Measurements from ENCODE around the gene MYO3B. TPM values are rescaled to one million over a fixed set of nuclear protein-coding genes. Genes with fewer than 3 reads are reported as not detected.

MYO3B gene
- total RNA-seq, 1 donor from 2014 or later = 0.05 TPM

DNA sequence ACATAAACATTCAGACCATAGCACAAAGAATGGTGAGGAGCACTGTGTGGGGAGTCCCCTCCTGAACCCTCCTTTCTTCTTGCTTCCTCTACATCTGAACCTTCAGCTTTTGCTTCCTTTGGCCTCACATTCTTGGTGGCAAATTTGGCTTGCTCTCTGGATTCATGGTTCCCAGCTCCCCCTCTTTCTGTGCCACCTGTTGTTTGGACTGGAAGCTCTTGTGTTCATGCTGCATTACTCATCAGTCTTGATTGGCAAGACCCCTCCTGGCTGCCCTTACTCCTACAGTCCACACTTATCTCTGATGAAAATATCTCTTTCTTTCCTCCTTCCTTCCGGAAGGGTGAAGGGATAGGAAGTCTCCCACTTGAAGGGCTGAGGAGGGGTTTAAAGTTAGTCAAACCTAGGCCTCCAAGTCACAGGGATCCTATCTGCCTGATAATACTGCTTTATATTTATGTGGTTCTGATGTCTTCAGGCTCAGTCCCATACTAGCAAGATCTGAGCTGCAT is 70.0 kb downstream of the MYO3B start:
- TF ChIP-seq, protein P1, sequence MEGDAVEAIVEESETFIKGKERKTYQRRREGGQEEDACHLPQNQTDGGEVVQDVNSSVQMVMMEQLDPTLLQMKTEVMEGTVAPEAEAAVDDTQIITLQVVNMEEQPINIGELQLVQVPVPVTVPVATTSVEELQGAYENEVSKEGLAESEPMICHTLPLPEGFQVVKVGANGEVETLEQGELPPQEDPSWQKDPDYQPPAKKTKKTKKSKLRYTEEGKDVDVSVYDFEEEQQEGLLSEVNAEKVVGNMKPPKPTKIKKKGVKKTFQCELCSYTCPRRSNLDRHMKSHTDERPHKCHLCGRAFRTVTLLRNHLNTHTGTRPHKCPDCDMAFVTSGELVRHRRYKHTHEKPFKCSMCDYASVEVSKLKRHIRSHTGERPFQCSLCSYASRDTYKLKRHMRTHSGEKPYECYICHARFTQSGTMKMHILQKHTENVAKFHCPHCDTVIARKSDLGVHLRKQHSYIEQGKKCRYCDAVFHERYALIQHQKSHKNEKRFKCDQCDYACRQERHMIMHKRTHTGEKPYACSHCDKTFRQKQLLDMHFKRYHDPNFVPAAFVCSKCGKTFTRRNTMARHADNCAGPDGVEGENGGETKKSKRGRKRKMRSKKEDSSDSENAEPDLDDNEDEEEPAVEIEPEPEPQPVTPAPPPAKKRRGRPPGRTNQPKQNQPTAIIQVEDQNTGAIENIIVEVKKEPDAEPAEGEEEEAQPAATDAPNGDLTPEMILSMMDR (IDR thresholded peaks at IDR 0.05; ENCODE audit: borderline replicate concordance) = no peak
- H3K36me3 ChIP-seq = no peaks in the 10 kb centered on the region
- peaks cover 36% of the 10 kb centered on the region for H3K27me3 ChIP-seq (ENCODE audit: low read depth)
- intact Hi-C loops (cut with micrococcal nuclease) = no loop called here
- no peak overlapping the region for H3K27ac ChIP-seq (replicated peaks)
- H3K4me1 ChIP-seq = no peaks in the 10 kb centered on the region
- no peak overlapping the region for H3K4me3 ChIP-seq
- DNase-seq = no peak
- no peaks in the 10 kb centered on the region for H3K9me3 ChIP-seq (replicated peaks)

DNA sequence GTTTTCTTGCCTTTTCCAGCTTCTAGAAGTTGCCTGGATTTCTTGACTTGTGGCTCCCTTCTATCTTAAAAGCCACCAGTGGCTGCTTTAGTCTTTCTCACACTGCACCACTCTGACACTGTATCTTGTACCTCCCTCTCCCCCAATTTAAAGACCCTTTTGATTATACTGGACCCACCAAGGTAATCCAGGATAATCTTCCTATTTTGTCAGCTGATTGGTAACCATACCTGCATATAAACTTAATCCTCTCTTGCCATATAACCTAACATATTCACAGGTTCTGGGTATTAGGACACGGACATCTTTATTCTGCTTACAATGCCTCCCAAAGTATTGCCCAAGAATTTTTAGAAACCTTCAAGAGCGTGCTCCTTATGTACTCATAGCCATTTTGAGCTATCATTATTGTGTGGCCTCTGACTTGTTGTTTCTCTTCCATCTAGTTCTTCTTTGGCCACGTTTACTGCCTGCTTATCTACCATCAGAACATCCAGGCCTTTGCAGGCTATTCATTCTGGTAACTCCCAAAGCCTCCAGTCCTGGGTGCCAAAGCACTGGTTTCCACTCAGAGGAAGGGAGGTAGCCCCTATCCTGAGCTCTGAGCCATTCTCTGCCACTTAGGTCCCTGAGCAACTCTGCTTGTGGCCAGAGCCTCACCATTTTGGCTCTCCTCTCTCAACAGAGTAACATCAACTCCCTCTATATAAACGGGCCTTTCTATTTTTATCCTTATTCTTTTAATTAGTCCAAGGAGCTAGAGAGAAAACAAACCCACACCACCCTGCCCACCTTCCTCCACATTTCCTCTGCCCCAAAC is 70.8 kb downstream of the MYO3B start:
- Histone ChIP-seq H3K9me3 (replicated peaks) (no peaks in the 10 kb centered on the region), H3K27me3 (ENCODE audit: low read depth) (peaks cover 43% of the 10 kb centered on the region), H3K27ac (replicated peaks) (no peak overlapping the region), H3K4me3 (no peak overlapping the region), H3K36me3 (no peaks in the 10 kb centered on the region), H3K4me1 (no peaks in the 10 kb centered on the region)
- DNase-seq = no peak
- TF ChIP-seq, protein P1 (IDR thresholded peaks at IDR 0.05; ENCODE audit: borderline replicate concordance) = no peak
- intact Hi-C loops (cut with micrococcal nuclease) = no loop called here

- intact Hi-C loops (cut with micrococcal nuclease) = no loop called here
Measured at GRCh38 chr2:170249761-170250160, 71.8 kb downstream of the MYO3B start.

DNA sequence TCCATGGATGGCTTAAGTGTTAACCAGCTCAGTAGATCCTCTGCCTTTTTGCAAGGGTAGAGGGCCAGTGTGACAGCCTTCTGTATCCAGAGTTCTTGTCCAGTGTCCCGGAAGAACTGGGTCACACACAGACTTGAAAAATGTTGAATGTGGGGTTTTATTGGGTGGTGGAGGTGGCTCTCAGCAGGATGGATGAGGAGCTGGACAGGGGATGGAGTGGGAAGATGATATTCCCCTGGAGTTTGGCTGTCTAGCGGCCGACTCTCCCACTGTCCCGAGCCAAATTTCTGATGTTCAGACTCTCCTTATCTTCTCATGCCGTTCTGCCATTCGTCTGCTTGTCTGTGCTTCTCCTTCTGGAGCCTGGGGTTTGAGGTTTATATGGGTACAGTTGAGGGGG is 72.6 kb downstream of the MYO3B start:
- TF ChIP-seq, protein P1 (IDR thresholded peaks at IDR 0.05; ENCODE audit: borderline replicate concordance) = no peak
- DNase-seq = no peak
- Histone ChIP-seq H3K27me3 (ENCODE audit: low read depth) (peaks cover 47% of the 10 kb centered on the region), H3K4me1 (no peaks in the 10 kb centered on the region), H3K36me3 (no peaks in the 10 kb centered on the region), H3K27ac (replicated peaks) (no peak overlapping the region), H3K4me3 (no peak overlapping the region), H3K9me3 (replicated peaks) (no peaks in the 10 kb centered on the region)
- intact Hi-C loops (cut with micrococcal nuclease) = no loop called here

More at GRCh38 chr2:170249761-170250160, 71.8 kb downstream of the MYO3B start:
- no peaks in the 10 kb centered on the region for H3K4me1 ChIP-seq
- TF ChIP-seq, protein P1 (IDR thresholded peaks at IDR 0.05; ENCODE audit: borderline replicate concordance) = no peak
- peaks cover 47% of the 10 kb centered on the region for H3K27me3 ChIP-seq (ENCODE audit: low read depth)
- H3K36me3 ChIP-seq = no peaks in the 10 kb centered on the region
- H3K27ac ChIP-seq (replicated peaks) = no peak overlapping the region
- DNase-seq = no peak
- no peak overlapping the region for H3K4me3 ChIP-seq
- H3K9me3 ChIP-seq (replicated peaks) = no peaks in the 10 kb centered on the region

DNA sequence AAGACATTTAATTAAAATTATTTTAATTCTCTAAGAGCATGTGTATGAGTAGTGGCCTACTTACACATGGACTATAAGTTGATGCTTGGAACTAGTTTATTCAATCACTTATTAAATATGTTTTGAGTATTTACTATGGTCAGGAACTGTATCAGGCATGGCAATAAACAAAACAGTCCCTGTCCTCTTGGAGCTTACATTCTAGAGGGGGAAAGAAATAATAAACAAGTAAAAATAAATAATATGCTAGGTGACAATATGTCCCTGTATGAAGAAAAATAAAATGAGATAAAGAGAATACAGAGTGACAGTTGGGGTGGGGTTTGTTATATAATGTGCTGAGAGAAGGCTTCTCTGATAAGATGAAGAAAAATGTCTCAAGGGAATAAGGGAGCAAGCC is 74.5 kb downstream of the MYO3B start:
- H3K4me3 ChIP-seq = no peak overlapping the region
- no peak overlapping the region for H3K27ac ChIP-seq (replicated peaks)
- no peaks in the 10 kb centered on the region for H3K36me3 ChIP-seq
- H3K9me3 ChIP-seq (replicated peaks) = peaks cover 6% of the 10 kb centered on the region
- no peaks in the 10 kb centered on the region for H3K4me1 ChIP-seq
- peaks cover 56% of the 10 kb centered on the region for H3K27me3 ChIP-seq (ENCODE audit: low read depth)
- TF ChIP-seq, protein P1 (IDR thresholded peaks at IDR 0.05; ENCODE audit: borderline replicate concordance) = no peak
- no peak for DNase-seq
- intact Hi-C loops (cut with micrococcal nuclease) = no loop called here
